SK-N-SH (cell line): ENCODE data around the gene R3HDML. TPM values are rescaled to one million over a fixed set of nuclear protein-coding genes. Genes with fewer than 3 reads are reported as not detected.

Experiments used
- CTCF ChIA-PET: fragments of 300-600, 350-600 bp; formaldehyde crosslinking; extraction: SDS; loops from one replicate; lab custom pipeline; 2021; lab: Yijun Ruan, JAX
- POLR2A ChIA-PET: fragments of 350-600 bp; sonication (Branson Sonifier 250); formaldehyde crosslinking; extraction: SDS; loops from one replicate; lab custom pipeline; 2020; ENCODE audit warnings: antibody characterized with exemption, inconsistent platforms; lab: Yijun Ruan, JAX
- DNase-seq: peaks from one replicate; pipeline ENCODE4 v3.0.0; 2012
- H2AFZ ChIP-seq: fragments of 200-600 bp; sonication (generic); 2 replicates; pipeline ENCODE4 v1.8.1; 2016; ENCODE audit warnings: antibody characterized with exemption, mild to moderate bottlenecking, low read depth
- H3F3A ChIP-seq: fragments of 200-600 bp; sonication (generic); replicated peaks from 2 replicates; pipeline ENCODE3; 2016; ENCODE audit warnings: antibody characterized with exemption, mild to moderate bottlenecking; ENCODE audit not compliant: insufficient read depth
- H3K27ac ChIP-seq, 2 experiments: fragments of 200-500 bp in 1 of 2; fragments of 200-600 bp in 1 of 2; sonication (Bioruptor generic) in 1 of 2; sonication (generic), shearing (Covaris generic) in 1 of 2; 2 replicates each; pipeline versions ENCODE4 v1.5.1 to v1.6.1; 2014 to 2016; ENCODE audit warnings: low read depth in 2 of 2, inconsistent platforms in 1 of 2, low read length in 1 of 2, mild to moderate bottlenecking in 1 of 2, mixed read lengths in 1 of 2
- H3K27me3 ChIP-seq: fragments of 200-600 bp; sonication (generic), shearing (Covaris generic); 2 replicates; pipeline ENCODE4 v1.6.1; 2016; ENCODE audit warnings: mixed run types; ENCODE audit not compliant: insufficient read depth
- H3K36me3 ChIP-seq, 2 experiments: fragments of 200-500 bp in 1 of 2; fragments of 200-600 bp in 1 of 2; sonication (Bioruptor generic) in 1 of 2; sonication (generic) in 1 of 2; replicated peaks in 1 of 2; 2 replicates each; pipeline versions ENCODE3 to v1.5.1; 2014 to 2016; ENCODE audit warnings: low read length in 1 of 2, mild to moderate bottlenecking in 1 of 2; ENCODE audit not compliant: insufficient read depth in 2 of 2, control insufficient read depth in 1 of 2
- H3K4me1 ChIP-seq, 2 experiments: fragments of 200-500 bp in 1 of 2; fragments of 200-600 bp in 1 of 2; sonication (Bioruptor generic) in 1 of 2; sonication (generic), shearing (Covaris generic) in 1 of 2; 2 replicates each; pipeline versions ENCODE4 v1.5.1 to v1.6.1; 2014 to 2016; ENCODE audit warnings: low read depth in 1 of 2, low read length in 1 of 2, mixed run types in 1 of 2; ENCODE audit not compliant: insufficient read depth in 2 of 2, control insufficient read depth in 1 of 2
- H3K4me2 ChIP-seq: fragments of 200-600 bp; sonication (generic), shearing (Covaris generic); 2 replicates; pipeline ENCODE4 v1.6.1; 2017; ENCODE audit warnings: mixed run types
- H3K4me3 ChIP-seq, 2 experiments: fragments of 200-500 bp in 1 of 2; fragments of 200-600 bp in 1 of 2; sonication (Bioruptor generic) in 1 of 2; sonication (generic), shearing (Covaris generic) in 1 of 2; 2 replicates each; pipeline versions ENCODE4 v1.5.1 to v1.8.1; 2014 to 2016; ENCODE audit warnings: low read depth in 2 of 2, inconsistent platforms in 1 of 2, low read length in 1 of 2, mild to moderate bottlenecking in 1 of 2, mixed read lengths in 1 of 2, moderate library complexity in 1 of 2
- H3K79me2 ChIP-seq: fragments of 200-600 bp; sonication (generic); 2 replicates; pipeline ENCODE4 v1.8.1; 2017; ENCODE audit warnings: mild to moderate bottlenecking; ENCODE audit not compliant: insufficient read depth
- H3K9ac ChIP-seq: fragments of 200-600 bp; sonication (generic); 2 replicates; pipeline ENCODE4 v1.6.1; 2017; ENCODE audit warnings: mixed run types
- H3K9me2 ChIP-seq: fragments of 200-600 bp; sonication (generic); 2 replicates; pipeline ENCODE4 v1.6.1; 2017; ENCODE audit warnings: mixed run types
- H3K9me3 ChIP-seq: fragments of 200-600 bp; sonication (generic); 2 replicates; pipeline ENCODE4 v1.6.1; 2017; ENCODE audit warnings: mixed run types, mild to moderate bottlenecking, moderate library complexity
- H4K20me1 ChIP-seq: fragments of 200-600 bp; sonication (generic); 2 replicates; pipeline ENCODE4 v1.6.1; 2017; ENCODE audit warnings: mild to moderate bottlenecking, mixed run types; ENCODE audit not compliant: insufficient read depth
- ELF1 ChIP-seq: IDR thresholded peaks from 2 replicates; pipeline ENCODE4 v1.4.0; 2012
- FOSL2 ChIP-seq: IDR thresholded peaks from 2 replicates; pipeline ENCODE4 v1.4.0; 2012; ENCODE audit warnings: low read depth, mild to moderate bottlenecking, moderate library complexity, borderline replicate concordance
- FOXJ3 ChIP-seq: sonication (generic); formaldehyde crosslinking; IDR thresholded peaks from 2 replicates; pipeline ENCODE4 v1.5.1; 2020; ENCODE audit warnings: mild to moderate bottlenecking, missing genetic modification reagents
- GATA2 ChIP-seq: sonication (generic); formaldehyde crosslinking; IDR thresholded peaks from 2 replicates; pipeline ENCODE4 v1.5.0; 2020; ENCODE audit warnings: mild to moderate bottlenecking, missing genetic modification reagents
- IRF3 ChIP-seq: fragments of 150-350 bp; IDR thresholded peaks from 2 replicates; pipeline ENCODE4 v1.6.1; 2016; ENCODE audit warnings: mild to moderate bottlenecking, low read depth, low read length
- MAX ChIP-seq: IDR thresholded peaks from 2 replicates; pipeline ENCODE4 v1.4.0; 2012; ENCODE audit warnings: low read depth
- MEF2A ChIP-seq: IDR thresholded peaks from 2 replicates; pipeline ENCODE4 v1.4.0; 2012; ENCODE audit warnings: low read depth, borderline replicate concordance
- POLR2AphosphoS5 ChIP-seq: IDR thresholded peaks from 2 replicates; pipeline ENCODE4 v1.6.1; 2012; ENCODE audit warnings: low read depth, low read length
- REST ChIP-seq: IDR thresholded peaks from 2 replicates; pipeline ENCODE4 v1.6.1; 2012; ENCODE audit warnings: mild to moderate bottlenecking, low read depth, low read length, moderate library complexity
- RFX5 ChIP-seq: IDR thresholded peaks from 2 replicates; pipeline ENCODE4 v1.6.1; 2012; ENCODE audit warnings: mild to moderate bottlenecking, improper control_type of control experiment, low read length
- TEAD4 ChIP-seq: IDR thresholded peaks from 2 replicates; pipeline ENCODE4 v1.4.0; 2012; ENCODE audit warnings: mild to moderate bottlenecking, borderline replicate concordance; ENCODE audit not compliant: insufficient read depth
- USF1 ChIP-seq: IDR thresholded peaks from 2 replicates; pipeline ENCODE4 v1.4.0; 2012; ENCODE audit warnings: low read depth, borderline replicate concordance
- USF2 ChIP-seq: fragments of 150-350 bp; IDR thresholded peaks from 2 replicates; pipeline ENCODE4 v1.6.1; 2017; ENCODE audit warnings: antibody characterized with exemption, low read length, low read depth, borderline replicate concordance
- YY1 ChIP-seq: IDR thresholded peaks from 2 replicates; pipeline ENCODE4 v1.4.0; 2012; ENCODE audit warnings: low read depth, mild to moderate bottlenecking
- WGBS: methylation state at CpG from one replicate; pipeline ENCODE4 v1.1.6; 2017; ENCODE audit warnings: low lambda C conversion rate; 5-methylcytosine and 5-hydroxymethylcytosine counted together
- polyA plus RNA-seq, 3 experiments: library from polyadenylated mRNA; depleted of rRNA; stranded (reverse); fragments of >200 nt; gene quantifications; 2 replicates each; pipeline ENCODE4 v1.2.3, GENCODE V29; 2012
- small RNA-seq, 7 experiments: library from RNA; depleted of rRNA; stranded (forward); fragments of <200 nt; gene quantifications; one replicate each; pipeline ENCODE3, GENCODE V24; 2012

The R3HDML gene
- polyA plus RNA-seq, 1 of the 3 experiments (the other 2 are of a cell fraction) = not detected

- Histone ChIP-seq H3K4me3 (no peak overlapping the region), H4K20me1 (no peaks in the 10 kb centered on the region), H3K27me3 (peaks cover 7% of the 10 kb centered on the region; the same call in 1 of the 2 replicates), H3F3A (no peaks in the 10 kb centered on the region), H3K4me1 (peaks cover 0 to 10% of the 10 kb centered on the region in 2 experiments; a peak in 1 of 4 replicates), H3K27ac (no peak overlapping the region), H3K79me2 (no peaks in the 10 kb centered on the region), H3K4me2 (no peak overlapping the region), H3K9ac (no peak overlapping the region), H3K9me3 (no peaks in the 10 kb centered on the region), H3K36me3 (no peaks in the 10 kb centered on the region), H2AFZ (no peak overlapping the region), H3K9me2 (no peaks in the 10 kb centered on the region)
- DNase-seq = no peak
- TF ChIP-seq IRF3 (no peak), YY1 (no peak), TEAD4 (no peak), GATA2 (no peak), FOXJ3 (CRISPR knock-in tag) (no peak), REST (no peak), FOSL2 (no peak), USF1 (no peak), USF2 (no peak), RFX5 (no peak), MAX (no peak), POLR2AphosphoS5 (no peak), ELF1 (no peak), MEF2A (no peak)
- WGBS = 67% methylated on average over 5 of the region's 5 CpGs
- CTCF ChIA-PET = interaction anchor here (0.9 to 1.7 kb wide), 2 partner anchors 10 to 12 kb away, joined by 3 to 10 read pairs; no protein-coding TSS in a partner anchor
- POLR2A ChIA-PET = no interaction called here
Observed at GRCh38 chr20:44400671-44400969, 63.8 kb downstream of the R3HDML start.

Small RNA genes within 50 kb of the gene (small RNA-seq; reads per million reads assigned to genes)
- 0 reads per million in 7 experiments for gene RF00019

Other genes starting within 250 kb of the R3HDML start
- gene JPH2, start 149.9 kb upstream of the R3HDML start, polyA plus RNA-seq (2012; rRNA removed) = 0.67 and 0.75 TPM in 2 replicates
- 22.3 and 31.0 TPM in 2 replicates for gene OSER1, start 126.3 kb upstream of the R3HDML start, polyA plus RNA-seq (2012; rRNA removed)
- 0.30 and 0.55 TPM in 2 replicates for gene GDAP1L1, start 89.7 kb upstream of the R3HDML start, polyA plus RNA-seq (2012; rRNA removed)
- 2.8 and 3.6 TPM in 2 replicates for gene FITM2, start 25.8 kb upstream of the R3HDML start, polyA plus RNA-seq (2012; rRNA removed)
- gene HNF4A, start 18.7 kb downstream of the R3HDML start, polyA plus RNA-seq (2012; rRNA removed) = not detected in 2 replicates
- 4.9 and 5.7 TPM in 2 replicates for gene TTPAL, start 138.8 kb downstream of the R3HDML start, polyA plus RNA-seq (2012; rRNA removed)
- 105 and 173 TPM in 2 replicates for gene SERINC3, start 185.0 kb downstream of the R3HDML start, polyA plus RNA-seq (2012; rRNA removed)
- 63.9 and 92.9 TPM in 2 replicates for gene PKIG, start 245.5 kb downstream of the R3HDML start, polyA plus RNA-seq (2012; rRNA removed)